ENCODE results near the gene C11orf98. TPM values are rescaled to one million over a fixed set of nuclear protein-coding genes. Genes with fewer than 3 reads are reported as not detected.

Gene C11orf98
- total RNA-seq, 4 donors from 2014 or later = 12.8 to 29.3 (median 25.7) TPM

- H3K4me3 ChIP-seq = no peak overlapping the region
- H3K9me3 ChIP-seq = no peaks in the 10 kb centered on the region
- H3K27ac ChIP-seq = no peak overlapping the region
- no peak for DNase-seq (ENCODE audit: low spot score in 2 of 2)
- no peak for TF ChIP-seq CTCF (IDR thresholded peaks at IDR 0.05)
- no peak for TF ChIP-seq POLR2AphosphoS5 (IDR thresholded peaks at IDR 0.05)
- no peak for TF ChIP-seq EP300 (IDR thresholded peaks at IDR 0.05)
- TF ChIP-seq POLR2A (IDR thresholded peaks at IDR 0.05) = no peak
- H3K36me3 ChIP-seq = peaks cover 8% of the 10 kb centered on the region
- H3K4me1 ChIP-seq = peaks cover 60% of the 10 kb centered on the region
- H3K27me3 ChIP-seq = no peaks in the 10 kb centered on the region
- 75% methylated on average over 4 of the region's 4 CpGs for WGBS
Observed at GRCh38 chr11:62669420-62670161, 4.6 kb upstream of the C11orf98 start.

DNA sequence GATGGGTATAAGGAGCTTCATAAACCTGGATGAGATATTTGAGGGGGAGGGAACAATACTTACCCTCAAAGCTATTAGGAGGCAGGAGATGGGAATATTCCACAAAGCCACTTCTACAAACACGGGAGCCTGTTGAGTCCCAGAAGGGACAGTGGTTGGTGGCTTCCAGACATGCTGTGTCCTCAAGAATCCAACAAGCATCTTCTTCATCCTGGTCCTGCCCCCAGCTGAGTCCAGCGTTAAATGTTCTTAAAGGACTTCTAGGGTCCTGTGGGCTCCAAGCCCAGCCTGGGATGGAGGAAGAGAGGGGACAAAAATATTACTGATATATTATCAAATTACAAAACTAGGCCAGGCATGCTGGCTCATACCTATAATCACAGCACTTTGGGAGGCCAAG, 2.5 kb upstream of the C11orf98 start:
- H3K4me3 ChIP-seq = no peak overlapping the region
- no peaks in the 10 kb centered on the region for H3K27me3 ChIP-seq
- H3K4me1 ChIP-seq = peaks cover 61% of the 10 kb centered on the region
- H3K9me3 ChIP-seq = no peaks in the 10 kb centered on the region
- TF ChIP-seq POLR2A (IDR thresholded peaks at IDR 0.05) (no peak), EP300 (IDR thresholded peaks at IDR 0.05) (no peak), POLR2AphosphoS5 (IDR thresholded peaks at IDR 0.05) (no peak), CTCF (IDR thresholded peaks at IDR 0.05) (no peak)
- H3K27ac ChIP-seq = no peak overlapping the region
- peaks cover 15% of the 10 kb centered on the region for H3K36me3 ChIP-seq
- WGBS = 100% methylated on average over 2 of the region's 2 CpGs
- no peak for DNase-seq (ENCODE audit: low spot score in 2 of 2)

DNA sequence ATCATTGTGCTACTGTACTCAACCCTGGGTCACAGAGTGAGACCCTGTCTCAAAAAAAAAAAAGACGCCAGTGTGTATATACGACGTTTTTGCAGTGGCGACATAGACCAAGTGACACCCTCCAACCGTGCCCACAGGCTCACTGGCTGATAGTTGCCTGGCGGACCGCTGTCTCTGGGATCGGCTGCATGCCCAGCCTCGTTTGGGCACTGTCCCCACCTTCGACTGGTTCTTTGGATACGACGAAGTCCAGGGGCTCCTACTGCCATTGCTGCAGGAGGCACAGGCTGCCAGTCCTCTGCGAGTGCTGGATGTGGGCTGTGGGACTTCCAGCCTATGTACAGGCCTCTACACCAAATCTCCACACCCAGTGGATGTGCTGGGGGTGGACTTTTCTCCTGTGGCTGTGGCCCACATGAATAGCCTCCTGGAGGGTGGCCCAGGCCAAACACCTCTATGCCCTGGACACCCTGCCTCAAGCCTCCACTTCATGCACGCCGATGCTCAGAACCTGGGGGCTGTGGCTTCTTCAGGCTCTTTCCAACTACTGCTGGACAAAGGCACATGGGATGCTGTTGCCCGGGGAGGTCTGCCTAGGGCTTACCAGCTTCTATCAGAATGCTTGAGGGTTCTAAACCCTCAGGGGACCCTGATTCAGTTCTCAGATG, 1.4 kb upstream of the C11orf98 start:
- H3K4me3 ChIP-seq = peak overlapping the region; percentile 69
- H3K27me3 ChIP-seq = no peaks in the 10 kb centered on the region
- no peaks in the 10 kb centered on the region for H3K9me3 ChIP-seq
- 51% methylated on average over 8 of the region's 16 CpGs for WGBS
- H3K27ac ChIP-seq = peak overlapping the region; percentile 88
- no peak for DNase-seq (ENCODE audit: low spot score in 2 of 2)
- H3K36me3 ChIP-seq = peaks cover 20% of the 10 kb centered on the region
- H3K4me1 ChIP-seq = peaks cover 55% of the 10 kb centered on the region
- TF ChIP-seq POLR2A (IDR thresholded peaks at IDR 0.05) (no peak), CTCF (IDR thresholded peaks at IDR 0.05) (no peak), EP300 (IDR thresholded peaks at IDR 0.05) (no peak), POLR2AphosphoS5 (IDR thresholded peaks at IDR 0.05) (no peak)

- H3K4me3 ChIP-seq = peak overlapping the region; percentile 69
- peak in 1 of 3 donors; percentile 0 for TF ChIP-seq POLR2AphosphoS5 (IDR thresholded peaks at IDR 0.05)
- no peak for TF ChIP-seq EP300 (IDR thresholded peaks at IDR 0.05)
- peak overlapping the region; percentile 88 for H3K27ac ChIP-seq
- peak; percentile 84 to 85 for DNase-seq (ENCODE audit: low spot score in 2 of 2)
- H3K4me1 ChIP-seq = peaks cover 51% of the 10 kb centered on the region
- H3K27me3 ChIP-seq = no peaks in the 10 kb centered on the region
- H3K36me3 ChIP-seq = peaks cover 20% of the 10 kb centered on the region
- WGBS = 7% methylated on average over 38 of the region's 39 CpGs
- no peaks in the 10 kb centered on the region for H3K9me3 ChIP-seq
Observed at GRCh38 chr11:62665599-62666258, 719 bp upstream of the C11orf98 start.

DNA sequence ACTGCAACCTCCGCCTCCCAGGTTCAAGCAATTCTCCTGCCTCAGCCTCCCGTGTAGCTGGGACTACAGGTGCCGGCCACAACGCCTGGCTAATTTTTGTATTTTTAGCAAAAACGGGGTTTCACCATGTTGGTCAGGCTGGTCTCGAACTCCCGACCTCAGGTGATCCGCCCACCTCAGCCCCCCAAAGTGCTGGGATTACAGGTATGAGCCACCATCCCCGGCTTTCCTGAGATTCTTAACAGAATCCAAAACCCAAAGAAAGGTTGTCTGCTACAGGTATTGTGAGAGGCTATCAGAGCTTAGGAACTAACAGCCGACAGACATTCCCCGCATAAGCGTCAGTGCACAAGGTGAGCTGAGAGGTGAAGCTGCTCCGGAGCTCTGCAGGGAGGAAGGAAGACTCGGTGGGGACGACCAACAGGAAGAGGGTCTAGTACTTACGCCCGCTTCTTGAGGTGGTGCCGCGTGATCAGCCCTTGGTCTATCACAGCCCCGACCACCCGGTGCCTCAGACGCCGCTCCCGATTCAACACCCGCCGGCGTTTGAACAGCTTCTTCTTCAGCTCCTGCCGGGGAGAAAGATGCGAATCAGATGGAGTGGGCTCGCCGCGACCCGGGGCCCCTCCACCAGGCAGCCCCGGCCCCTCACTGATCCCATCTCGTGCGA, 470 bp downstream of the C11orf98 start:
- TF ChIP-seq EP300 (IDR thresholded peaks at IDR 0.05) (no peak), POLR2AphosphoS5 (IDR thresholded peaks at IDR 0.05) (no peak), CTCF (IDR thresholded peaks at IDR 0.05) (no peak), POLR2A (IDR thresholded peaks at IDR 0.05) (no peak)
- Histone ChIP-seq H3K27ac (peak overlapping the region; percentile 88), H3K4me1 (peaks cover 39% of the 10 kb centered on the region), H3K36me3 (peaks cover 20% of the 10 kb centered on the region), H3K4me3 (peak overlapping the region; percentile 69), H3K27me3 (no peaks in the 10 kb centered on the region), H3K9me3 (no peaks in the 10 kb centered on the region)
- DNase-seq (ENCODE audit: low spot score in 2 of 2) = no peak
- 7% methylated on average over 18 of the region's 36 CpGs for WGBS

Measured in suprapubic skin (tissue), 4 donors.